ENCODE results near the gene TBCK.

DNA sequence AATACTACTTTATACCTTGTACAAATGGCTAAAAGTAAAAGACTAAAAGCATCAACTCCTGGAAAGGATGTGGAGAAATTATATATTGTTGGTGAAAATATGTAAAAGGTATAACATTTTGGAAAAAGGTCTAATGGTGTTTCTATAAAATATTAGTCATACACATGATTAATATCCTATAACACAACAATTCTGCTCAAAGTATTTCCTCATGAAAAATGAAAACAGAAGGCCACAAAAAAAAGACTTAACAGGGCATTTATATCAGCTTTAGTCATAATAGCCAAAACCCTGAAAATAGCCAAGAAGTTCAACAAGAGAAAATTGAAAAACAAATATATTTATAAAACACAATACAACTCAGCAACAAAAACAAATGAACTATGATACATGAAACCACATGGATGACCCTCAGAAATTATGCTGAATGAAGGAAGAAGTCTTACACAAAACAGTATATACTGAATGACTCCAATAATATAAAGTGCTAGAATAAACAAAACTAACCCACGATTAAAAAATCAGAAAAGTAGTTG, 38.8 kb downstream of the TBCK start:
- TF ChIP-seq CTCF (IDR thresholded peaks at IDR 0.05; ENCODE audit: control extremely low read depth in 1 of 3, insufficient read depth in 1 of 3, low read depth in 1 of 3, low read length in 3 of 3) (no peak), EP300 (IDR thresholded peaks at IDR 0.05; ENCODE audit: borderline replicate concordance in 1 of 2, low read depth in 2 of 2, low read length in 2 of 2) (no peak)
